ENCODE results near the gene ADORA1. TPM values are rescaled to one million over a fixed set of nuclear protein-coding genes. Genes with fewer than 3 reads are reported as not detected.

The ADORA1 gene
- polyA plus RNA-seq, 1 of the 3 experiments (the other 2 are of a cell fraction): 4.8 TPM

GRCh38 chr1:203078478-203078877 lies 49.0 kb upstream of the ADORA1 start:
- Histone ChIP-seq H2AFZ (ENCODE audit: low read depth) (no peak overlapping the region), H3K36me3 (replicated peaks in 1 of 2; ENCODE audit: control insufficient read depth in 1 of 2, insufficient read depth in 2 of 2, low read length in 1 of 2) (no peaks in the 10 kb centered on the region), H3K27me3 (ENCODE audit: insufficient read depth) (no peaks in the 10 kb centered on the region), H4K20me1 (ENCODE audit: insufficient read depth) (no peaks in the 10 kb centered on the region), H3K9ac (no peak overlapping the region), H3K4me1 (ENCODE audit: control insufficient read depth in 1 of 2, insufficient read depth in 2 of 2, low read depth in 1 of 2, low read length in 1 of 2) (no peaks in the 10 kb centered on the region), H3K9me3 (no peaks in the 10 kb centered on the region), H3K27ac (ENCODE audit: low read depth in 2 of 2, low read length in 1 of 2) (no peak overlapping the region), H3K4me2 (no peak overlapping the region), H3F3A (replicated peaks; ENCODE audit: insufficient read depth) (no peaks in the 10 kb centered on the region), H3K9me2 (no peaks in the 10 kb centered on the region), H3K79me2 (ENCODE audit: insufficient read depth) (no peaks in the 10 kb centered on the region), H3K4me3 (ENCODE audit: low read depth in 2 of 2, low read length in 1 of 2) (no peak overlapping the region)
- TF ChIP-seq YY1 (IDR thresholded peaks at IDR 0.05; ENCODE audit: low read depth) (no peak), FOXJ3 (CRISPR knock-in tag; IDR thresholded peaks at IDR 0.05) (no peak), NRF1 (IDR thresholded peaks at IDR 0.05; ENCODE audit: low read depth, low read length) (no peak), SMC3 (IDR thresholded peaks at IDR 0.05; ENCODE audit: low read depth, low read length) (no peak), RXRA (IDR thresholded peaks at IDR 0.05; ENCODE audit: borderline replicate concordance, low read depth) (no peak), FOXM1 (IDR thresholded peaks at IDR 0.05; ENCODE audit: low read depth) (no peak), TEAD4 (IDR thresholded peaks at IDR 0.05; ENCODE audit: borderline replicate concordance, insufficient read depth) (no peak), POLR2AphosphoS5 (IDR thresholded peaks at IDR 0.05; ENCODE audit: low read depth, low read length) (no peak), USF1 (IDR thresholded peaks at IDR 0.05; ENCODE audit: borderline replicate concordance, low read depth) (no peak), RCOR1 (IDR thresholded peaks at IDR 0.05; ENCODE audit: low read length) (no peak), SIN3A (IDR thresholded peaks at IDR 0.05; ENCODE audit: borderline replicate concordance, low read depth, low read length) (no peak), RAD21 (IDR thresholded peaks at IDR 0.05; ENCODE audit: low read length) (no peak)
- TF ChIP-seq, protein P1, sequence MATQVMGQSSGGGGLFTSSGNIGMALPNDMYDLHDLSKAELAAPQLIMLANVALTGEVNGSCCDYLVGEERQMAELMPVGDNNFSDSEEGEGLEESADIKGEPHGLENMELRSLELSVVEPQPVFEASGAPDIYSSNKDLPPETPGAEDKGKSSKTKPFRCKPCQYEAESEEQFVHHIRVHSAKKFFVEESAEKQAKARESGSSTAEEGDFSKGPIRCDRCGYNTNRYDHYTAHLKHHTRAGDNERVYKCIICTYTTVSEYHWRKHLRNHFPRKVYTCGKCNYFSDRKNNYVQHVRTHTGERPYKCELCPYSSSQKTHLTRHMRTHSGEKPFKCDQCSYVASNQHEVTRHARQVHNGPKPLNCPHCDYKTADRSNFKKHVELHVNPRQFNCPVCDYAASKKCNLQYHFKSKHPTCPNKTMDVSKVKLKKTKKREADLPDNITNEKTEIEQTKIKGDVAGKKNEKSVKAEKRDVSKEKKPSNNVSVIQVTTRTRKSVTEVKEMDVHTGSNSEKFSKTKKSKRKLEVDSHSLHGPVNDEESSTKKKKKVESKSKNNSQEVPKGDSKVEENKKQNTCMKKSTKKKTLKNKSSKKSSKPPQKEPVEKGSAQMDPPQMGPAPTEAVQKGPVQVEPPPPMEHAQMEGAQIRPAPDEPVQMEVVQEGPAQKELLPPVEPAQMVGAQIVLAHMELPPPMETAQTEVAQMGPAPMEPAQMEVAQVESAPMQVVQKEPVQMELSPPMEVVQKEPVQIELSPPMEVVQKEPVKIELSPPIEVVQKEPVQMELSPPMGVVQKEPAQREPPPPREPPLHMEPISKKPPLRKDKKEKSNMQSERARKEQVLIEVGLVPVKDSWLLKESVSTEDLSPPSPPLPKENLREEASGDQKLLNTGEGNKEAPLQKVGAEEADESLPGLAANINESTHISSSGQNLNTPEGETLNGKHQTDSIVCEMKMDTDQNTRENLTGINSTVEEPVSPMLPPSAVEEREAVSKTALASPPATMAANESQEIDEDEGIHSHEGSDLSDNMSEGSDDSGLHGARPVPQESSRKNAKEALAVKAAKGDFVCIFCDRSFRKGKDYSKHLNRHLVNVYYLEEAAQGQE (IDR thresholded peaks at IDR 0.05; ENCODE audit: low read depth, low read length): no peak
- TF ChIP-seq, protein P2, sequence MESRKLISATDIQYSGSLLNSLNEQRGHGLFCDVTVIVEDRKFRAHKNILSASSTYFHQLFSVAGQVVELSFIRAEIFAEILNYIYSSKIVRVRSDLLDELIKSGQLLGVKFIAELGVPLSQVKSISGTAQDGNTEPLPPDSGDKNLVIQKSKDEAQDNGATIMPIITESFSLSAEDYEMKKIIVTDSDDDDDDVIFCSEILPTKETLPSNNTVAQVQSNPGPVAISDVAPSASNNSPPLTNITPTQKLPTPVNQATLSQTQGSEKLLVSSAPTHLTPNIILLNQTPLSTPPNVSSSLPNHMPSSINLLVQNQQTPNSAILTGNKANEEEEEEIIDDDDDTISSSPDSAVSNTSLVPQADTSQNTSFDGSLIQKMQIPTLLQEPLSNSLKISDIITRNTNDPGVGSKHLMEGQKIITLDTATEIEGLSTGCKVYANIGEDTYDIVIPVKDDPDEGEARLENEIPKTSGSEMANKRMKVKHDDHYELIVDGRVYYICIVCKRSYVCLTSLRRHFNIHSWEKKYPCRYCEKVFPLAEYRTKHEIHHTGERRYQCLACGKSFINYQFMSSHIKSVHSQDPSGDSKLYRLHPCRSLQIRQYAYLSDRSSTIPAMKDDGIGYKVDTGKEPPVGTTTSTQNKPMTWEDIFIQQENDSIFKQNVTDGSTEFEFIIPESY (IDR thresholded peaks at IDR 0.05; ENCODE audit: borderline replicate concordance, low read depth): no peak
- ChIA-PET POLR2A (interaction anchor here (0.6 kb wide), 1 partner anchor 122 kb away, joined by 5 read pairs; no protein-coding TSS in a partner anchor), CTCF (interaction anchor here (0.8 to 2.6 kb wide), 4 partner anchors 10 to 138 kb away, joined by 3 to 11 read pairs (median 6); no protein-coding TSS in a partner anchor)
- 43% methylated on average over 3 of the region's 3 CpGs for WGBS (ENCODE audit: low lambda C conversion rate)
- DNase-seq: no peak

All from SK-N-SH (cell line).